ENCODE data around the gene CDC42BPB.

The CDC42BPB gene

DNA sequence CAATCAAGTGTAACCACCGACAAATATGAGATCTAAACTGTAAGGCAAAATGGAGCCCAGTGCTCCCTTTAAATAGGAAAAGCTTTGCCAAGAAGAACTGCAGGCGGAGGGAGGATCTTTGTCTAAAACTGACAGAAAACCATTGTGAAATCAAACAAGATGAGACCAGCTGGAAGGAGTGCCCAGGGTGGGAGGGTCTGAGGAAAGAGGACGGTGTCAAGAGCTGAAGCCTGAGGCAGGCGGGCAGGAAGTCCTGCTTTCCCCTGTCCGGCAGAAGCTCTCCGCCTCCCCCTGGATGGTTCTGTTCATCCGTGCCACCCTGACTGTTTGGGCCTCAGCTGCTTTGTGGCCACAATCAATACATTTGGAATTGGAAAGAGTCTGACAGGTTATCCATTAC lies 37.5 kb downstream of the CDC42BPB start:
- DNase-seq: peak in 11 of 51 donors; percentile 22 to 62 (median 37)

DNA sequence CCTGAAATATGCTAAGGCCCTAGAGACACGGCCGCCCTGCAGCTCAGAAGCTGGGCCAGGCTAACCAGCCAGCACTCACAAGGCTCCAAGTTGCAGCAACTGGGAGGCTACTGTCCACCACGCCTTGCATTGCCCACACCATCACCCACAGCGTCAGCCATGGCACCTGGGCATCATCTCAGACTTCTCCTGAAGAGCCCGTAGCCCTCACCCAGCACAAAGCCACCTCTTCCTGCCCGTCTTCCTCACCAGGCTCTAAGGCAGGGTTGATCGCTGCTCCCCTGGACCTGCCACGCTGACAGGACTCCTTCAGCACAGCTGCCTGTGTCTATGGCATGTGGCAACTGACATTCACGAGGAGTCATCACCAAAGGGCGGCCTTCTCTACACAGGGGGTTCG lies 38.1 kb downstream of the CDC42BPB start:
- no peak for DNase-seq

DNA sequence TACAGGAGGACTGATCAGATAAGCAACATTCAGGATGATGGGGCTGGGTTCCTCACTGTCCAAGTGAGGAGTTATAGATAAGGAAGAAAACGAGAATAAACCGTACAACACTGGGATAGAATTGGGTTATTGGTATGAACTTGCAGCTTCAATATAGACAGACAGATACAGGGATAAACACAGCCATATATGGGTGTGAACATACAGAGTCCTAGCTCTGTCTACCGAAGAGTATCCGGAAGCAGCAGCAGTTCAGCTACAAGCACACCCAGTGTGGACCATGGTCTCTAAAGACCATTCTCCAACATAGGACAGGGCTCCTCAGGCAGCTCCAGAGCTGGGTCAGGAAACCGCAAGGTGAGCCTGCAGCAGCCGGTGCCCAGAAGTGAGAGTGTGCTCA lies 40.8 kb downstream of the CDC42BPB start:
- DNase-seq: no peak

DNA sequence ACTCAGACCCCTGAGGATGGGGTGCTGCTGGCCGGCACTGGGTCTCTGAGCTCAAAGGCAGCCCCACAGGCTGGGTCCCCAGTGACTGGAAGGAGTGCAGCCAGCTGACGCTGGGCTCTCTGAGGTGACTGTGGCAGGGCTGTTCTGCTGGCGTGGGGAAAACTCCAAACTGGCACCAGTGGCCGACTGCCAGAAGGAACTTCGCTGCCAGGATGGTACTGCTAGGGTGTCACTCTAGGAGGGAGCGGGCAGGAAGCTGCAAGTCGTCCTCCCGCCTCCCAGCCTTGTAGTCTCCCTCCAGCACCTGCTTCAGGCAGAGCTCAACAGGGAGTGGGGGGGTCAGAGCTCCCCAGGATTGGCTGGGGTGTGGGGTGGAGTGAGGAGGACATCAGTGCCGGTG lies 41.3 kb downstream of the CDC42BPB start:
- peak in 2 of 51 donors; percentile 21 to 45 for DNase-seq

DNA sequence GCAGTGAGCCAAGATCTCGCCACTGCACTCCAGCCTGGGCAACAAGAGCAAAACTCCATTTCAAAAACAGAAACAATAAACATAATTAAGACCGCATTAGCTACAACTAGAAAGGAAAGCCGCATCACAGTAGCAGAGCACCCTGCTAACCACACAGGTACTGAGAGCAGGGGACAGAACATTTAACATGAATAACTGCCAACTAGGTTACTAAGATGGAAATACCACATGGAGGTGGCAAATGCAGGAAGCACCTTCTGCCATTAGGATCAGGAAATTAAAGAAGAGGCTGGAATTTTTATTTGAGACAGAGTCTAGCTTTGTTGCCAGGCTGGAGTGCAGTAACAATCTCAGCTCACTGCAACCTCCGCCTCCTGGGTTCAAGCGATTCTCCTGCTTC lies 41.9 kb downstream of the CDC42BPB start:
- DNase-seq: no peak

DNA sequence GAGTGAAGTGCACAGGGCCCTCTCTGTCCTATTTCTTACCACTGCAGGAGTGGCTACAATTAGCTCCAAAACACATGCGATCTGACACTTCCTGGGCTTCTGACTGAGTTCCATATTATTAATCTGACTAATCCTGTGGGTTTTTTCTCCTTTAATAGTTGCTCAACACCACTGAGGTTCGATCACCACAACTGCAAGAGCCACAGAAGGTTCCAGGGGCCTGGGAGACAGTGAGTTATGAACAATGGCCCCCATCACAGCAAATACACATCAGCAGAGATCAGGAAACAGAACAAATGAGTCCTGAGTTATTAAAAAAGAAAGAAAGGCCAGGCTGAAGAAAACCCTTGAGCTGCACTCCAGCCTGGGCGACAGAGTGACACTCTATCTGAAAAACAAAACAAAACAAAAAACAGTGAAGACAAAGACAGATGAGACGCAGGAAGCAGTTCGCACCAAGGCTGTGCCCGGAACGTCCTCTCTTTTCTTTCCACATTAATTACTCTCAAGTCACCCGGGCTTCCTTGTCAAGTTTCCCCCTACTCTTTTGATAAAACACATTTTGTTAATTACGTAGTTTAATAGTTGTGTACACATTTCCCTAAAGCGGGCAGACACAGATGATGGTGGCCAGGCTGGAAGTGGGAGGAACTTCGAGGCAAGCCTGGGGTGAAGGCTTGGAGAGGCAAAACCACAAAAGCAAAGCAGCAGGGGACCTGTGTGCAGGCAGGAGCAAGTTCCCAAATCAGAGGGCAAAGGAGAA lies 42.7 kb downstream of the CDC42BPB start:
- peak in 1 of 51 donors; percentile 35 for DNase-seq

DNA sequence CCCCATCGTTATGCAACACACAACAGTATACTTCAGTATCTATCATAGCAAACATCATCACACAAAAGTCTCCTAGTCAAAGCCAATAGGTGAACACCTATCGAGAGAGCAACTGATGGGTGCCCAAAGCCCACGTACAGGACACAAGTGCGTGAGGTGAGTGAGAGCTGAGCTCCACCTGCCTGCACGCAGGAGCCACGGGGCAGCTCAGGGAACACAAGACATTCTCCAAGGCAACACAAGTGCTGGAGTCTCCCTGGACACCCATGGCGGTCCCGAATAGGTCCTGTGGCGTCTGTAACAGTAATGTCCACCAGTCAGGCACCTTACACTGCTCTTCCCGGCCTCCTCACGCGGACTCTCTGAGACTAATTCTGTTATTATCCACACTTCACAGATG lies 44.3 kb downstream of the CDC42BPB start:
- no peak for DNase-seq

DNA sequence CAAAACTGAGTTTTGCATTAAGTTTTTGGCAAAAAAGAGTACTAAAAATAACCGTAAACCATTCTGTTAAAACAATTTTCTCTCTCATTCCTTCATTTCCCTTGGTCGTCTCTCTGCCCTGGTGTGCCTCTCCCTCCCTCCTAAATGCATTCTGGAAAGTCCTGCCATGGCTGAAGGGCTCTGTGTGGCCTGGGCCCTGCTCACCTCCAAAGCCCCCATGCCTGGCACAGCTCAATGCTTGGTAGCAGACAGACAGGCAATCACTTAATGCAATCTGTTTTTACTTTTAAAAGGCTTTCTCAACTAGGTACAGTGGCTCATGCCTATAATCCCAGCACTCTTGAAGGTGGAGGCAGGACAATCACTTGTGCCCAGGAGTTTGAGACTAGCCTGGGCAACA lies 47.8 kb downstream of the CDC42BPB start:
- no peak for DNase-seq

DNA sequence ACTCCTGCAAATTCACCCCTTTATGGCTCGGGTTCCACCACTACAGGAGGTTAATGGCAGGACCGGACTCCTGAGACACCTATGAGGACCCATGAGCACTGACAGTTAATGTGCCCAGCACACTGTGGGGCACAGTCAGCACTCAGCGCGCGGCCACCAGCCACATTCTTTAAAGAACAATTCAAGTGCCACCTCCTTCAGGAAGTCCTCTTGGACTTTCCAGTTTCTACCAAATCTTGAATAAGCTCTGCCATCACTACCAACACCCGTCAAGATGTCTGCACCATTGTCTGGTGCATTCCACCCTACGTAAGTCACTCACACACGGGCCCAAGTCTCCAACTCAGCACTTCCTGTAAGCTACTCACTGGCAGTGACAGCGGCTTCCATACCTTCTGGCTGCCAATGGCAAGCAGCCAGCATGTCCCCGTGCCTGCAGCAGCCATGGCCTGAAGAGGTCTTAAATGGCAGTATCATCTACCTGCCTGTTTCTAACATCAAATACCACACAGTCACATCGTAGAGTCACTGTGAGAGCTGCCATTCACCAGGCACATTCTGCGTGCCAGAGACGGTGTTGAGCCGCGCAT lies 48.5 kb downstream of the CDC42BPB start:
- no peak for DNase-seq

DNA sequence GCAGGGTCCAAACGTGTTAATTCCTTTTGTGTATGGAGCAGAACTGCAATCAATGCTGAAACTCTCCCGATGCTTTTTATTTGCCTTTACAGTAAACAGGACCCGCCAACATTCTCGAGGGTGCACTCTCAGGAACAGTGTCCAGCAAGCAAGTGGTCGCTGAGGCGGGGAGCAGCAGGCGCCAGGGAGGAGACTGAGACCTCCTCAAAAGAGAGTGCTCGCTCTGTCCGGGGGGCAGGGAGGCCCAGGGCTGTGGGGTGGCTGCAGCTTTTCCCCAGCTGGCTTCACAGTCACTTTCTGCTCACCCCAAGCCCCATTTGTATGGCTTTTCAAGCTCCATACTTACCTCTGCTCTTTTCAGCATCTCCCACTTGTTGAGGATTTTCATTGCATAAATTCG lies 49.2 kb downstream of the CDC42BPB start:
- no peak for DNase-seq

DNA sequence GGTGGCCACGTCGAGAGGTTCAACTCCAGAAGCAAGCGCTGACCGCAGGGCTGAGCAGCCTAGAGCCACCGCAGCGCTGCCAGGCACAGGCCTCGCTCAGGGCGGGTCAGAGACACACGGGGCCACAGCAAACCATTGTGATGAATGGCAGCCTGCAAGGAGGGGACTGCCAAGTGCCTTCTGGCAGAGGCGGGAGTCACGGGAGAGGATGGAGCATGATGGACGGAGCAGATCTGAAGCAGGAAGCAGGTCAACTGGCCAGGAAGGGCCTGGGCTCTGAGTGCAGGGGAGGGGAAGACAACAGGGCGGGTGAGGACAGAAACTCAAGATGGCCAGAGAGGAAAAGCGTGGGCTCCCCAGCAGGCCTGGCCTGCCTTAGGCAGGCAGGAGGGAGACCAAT lies 49.8 kb downstream of the CDC42BPB start:
- peak in 39 of 51 donors; percentile 21 to 88 (median 70) for DNase-seq

DNA sequence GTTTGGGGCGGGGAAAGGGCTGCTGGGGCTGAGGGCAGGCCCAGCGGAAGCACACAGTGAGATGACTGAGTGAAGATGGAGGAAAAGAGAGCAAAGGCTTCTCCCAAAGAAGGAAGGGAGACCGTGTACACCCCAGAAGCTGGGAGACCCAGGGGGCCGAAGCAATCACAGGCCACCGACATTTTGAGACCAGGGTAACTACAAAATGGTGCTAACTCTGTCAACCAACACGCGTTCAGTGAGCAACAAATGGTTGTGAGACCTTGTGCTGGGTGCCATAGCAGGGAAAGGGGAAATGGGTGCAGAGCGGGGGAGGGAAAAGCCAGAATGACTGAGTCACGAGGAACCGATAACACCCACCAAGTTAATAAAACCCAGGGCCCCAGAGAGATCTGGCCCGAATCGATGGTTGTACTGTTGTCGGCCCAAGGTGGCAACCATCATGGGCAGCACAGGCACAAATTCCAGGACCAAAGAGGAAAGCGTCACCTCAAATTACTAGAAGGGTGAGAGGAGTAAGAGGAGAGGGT lies 50.3 kb downstream of the CDC42BPB start:
- DNase-seq: no peak

DNA sequence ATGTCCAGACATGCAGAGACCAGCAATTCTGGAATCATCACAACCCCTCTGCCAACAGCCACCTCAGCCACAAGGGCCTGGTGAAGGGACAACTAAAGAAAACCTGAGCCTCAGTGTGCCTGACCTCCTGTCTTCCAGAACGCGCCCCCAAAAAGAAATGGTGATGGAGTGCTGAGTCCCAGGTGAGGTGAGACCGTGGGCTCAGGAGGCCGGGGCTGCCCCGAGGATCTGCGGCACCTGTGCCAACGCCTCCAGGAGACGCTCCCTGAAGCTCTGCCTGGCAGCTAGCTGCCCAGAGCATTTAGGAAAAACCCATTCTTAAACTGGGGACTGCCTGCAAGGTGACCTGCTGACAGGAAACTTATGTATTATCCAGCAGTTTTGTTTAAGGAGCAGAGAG lies 51.2 kb downstream of the CDC42BPB start:
- DNase-seq: no peak

DNA sequence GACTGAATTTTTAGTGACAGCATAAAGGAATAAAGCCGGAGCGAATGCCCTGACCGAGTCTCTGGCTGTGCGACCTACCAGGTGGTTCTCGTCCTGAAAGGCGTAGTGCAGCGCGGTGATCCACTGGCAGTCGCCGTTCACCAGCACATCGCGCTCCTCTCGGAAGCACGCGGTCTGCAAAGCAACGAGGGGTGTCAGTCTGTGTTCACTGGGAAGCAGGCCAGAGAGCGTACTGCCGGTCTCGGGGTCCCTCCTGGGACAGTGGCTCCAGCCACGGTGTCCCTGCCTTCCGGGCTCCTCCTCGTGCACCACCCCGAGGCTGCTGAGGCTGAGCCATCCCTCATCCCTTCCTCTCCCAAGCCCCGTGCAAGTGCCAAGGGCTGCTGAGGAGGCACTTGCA lies 53.5 kb downstream of the CDC42BPB start:
- no peak for DNase-seq

DNA sequence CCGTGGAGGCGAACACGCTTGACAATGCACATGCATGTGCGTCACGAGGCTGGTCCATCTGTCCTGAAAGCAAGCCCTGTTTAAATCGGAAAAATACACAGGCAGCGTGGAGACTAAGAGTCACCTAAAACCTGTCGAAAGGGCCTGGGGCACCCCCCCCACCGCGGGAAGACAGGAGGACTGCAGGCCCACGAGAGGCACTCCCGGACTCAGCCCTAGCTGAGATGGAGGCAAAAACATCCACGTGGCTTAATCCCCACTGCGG lies 54.1 kb downstream of the CDC42BPB start:
- DNase-seq: no peak

DNA sequence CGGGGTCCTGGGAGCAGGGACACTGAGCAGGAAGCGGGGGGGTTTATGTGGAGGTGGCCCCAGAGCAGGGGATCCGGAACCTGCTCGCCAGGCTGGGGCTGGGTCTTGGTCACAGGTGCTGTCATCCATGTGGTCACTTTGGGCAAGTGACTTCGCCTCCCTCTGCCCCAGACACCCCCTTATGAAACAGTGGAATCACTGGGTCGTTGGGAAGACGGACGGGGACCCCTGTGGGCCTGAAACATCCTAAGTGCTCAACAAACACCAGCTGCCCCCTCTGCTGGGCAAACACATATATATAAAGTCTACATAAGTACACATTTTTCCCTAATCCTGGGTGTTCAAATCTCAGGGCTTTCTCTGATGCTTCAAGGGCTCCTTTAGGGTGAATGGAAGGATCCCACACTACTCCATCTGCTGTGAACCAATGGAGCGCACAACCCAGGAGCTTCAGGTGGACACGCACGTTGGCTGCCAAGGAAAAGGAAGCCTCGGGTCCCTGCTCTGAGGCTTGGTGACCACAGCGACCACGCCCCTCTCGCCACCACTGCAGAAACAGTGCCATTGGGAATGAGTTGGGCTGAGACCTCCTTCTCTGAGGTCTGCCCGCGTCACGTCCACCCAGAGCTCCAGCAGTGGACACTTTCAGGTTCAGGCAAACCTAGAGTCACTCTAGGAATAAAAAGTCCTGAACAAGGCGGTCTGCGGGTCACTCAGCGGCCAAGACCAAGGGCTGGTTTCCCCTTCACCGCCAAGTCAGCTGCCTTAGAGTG lies 54.6 kb downstream of the CDC42BPB start:
- no peak for DNase-seq

DNA sequence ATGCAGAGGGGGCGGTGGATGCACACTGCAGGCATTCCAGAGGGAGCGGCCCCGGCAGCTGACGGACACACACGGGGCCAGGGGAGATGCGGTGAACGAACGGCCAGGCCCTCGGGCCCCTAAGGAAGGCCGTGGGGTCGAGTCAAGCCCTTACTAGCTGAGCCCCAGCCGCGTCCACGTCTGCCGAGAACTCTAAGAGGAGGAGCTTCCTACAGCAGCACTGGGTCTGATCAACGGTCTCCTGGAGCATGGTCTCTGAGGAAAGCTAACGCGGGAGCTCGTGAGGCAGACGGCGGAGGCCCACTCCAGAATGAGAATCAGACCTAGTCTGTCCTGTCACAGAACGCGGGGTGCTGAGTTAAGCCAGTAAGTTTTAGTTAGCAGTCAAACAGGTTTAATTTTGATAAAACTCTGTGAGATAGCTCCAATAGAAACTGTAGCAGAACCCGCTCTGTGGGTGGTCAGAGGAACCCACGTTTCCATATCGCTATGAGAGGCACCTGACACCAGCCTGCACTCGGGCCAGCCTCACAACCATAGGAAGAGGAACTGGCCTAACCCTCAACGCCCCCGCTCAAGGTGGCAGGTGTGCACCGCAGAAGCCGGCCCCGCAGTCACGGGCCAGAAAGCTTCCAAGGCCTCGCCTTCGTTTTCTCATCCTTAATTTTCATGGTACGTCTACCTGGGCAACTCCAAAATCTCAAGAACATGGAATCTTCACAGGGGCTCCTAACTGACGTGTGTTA lies 55.5 kb downstream of the CDC42BPB start:
- no peak for DNase-seq

DNA sequence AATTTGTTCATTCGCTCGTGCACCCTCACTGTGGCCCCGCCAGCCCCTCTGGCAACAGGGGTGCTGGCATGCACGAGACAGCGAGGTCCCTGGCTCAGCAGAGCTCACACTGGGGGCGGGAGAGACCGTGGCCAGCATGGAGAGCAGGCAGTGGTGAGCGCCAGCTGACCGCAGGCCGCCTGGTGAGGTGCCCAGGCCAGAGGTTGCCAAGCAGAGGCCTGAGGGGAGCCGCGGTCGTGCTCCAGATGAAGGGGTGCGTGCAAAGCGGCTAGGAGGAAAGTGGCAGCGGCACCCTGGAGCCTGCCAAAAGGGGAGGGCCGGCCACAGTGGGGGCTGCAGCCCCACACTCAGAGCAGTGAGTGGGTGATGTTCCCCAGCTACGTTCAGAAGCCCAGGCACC lies 56.1 kb downstream of the CDC42BPB start:
- DNase-seq: peak in 20 of 51 donors; percentile 9 to 72 (median 52)

DNA sequence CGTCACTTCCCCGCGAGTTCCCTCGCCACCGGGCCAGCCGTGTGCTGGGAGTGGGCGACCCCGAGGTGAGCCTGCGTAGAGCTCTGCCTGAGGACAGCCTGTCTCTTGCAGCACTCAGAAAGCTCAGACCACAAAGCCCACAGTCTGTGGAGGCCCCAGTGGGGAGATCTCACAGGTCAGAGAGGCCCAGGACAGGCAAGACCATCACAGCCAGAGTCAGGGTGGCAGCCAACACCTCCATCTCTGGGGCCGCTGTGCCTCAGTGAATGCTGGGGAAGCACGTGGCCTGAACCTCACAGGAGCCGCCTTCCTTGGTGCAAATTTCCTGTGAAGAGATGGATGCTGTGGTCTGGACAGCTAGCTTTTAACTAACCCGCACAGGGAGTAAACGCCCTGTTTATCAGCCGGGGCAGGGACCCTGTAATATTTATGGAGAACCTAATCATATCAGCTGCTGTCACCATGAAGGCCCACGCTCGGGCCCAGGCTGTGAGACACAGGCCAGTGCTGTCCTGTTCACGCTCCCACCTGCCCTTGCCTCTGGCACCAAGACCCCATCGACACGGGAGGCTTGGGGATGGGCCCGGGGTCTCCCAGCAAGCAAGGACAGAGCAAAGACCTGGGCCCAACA lies 56.9 kb downstream of the CDC42BPB start:
- no peak for DNase-seq

DNA sequence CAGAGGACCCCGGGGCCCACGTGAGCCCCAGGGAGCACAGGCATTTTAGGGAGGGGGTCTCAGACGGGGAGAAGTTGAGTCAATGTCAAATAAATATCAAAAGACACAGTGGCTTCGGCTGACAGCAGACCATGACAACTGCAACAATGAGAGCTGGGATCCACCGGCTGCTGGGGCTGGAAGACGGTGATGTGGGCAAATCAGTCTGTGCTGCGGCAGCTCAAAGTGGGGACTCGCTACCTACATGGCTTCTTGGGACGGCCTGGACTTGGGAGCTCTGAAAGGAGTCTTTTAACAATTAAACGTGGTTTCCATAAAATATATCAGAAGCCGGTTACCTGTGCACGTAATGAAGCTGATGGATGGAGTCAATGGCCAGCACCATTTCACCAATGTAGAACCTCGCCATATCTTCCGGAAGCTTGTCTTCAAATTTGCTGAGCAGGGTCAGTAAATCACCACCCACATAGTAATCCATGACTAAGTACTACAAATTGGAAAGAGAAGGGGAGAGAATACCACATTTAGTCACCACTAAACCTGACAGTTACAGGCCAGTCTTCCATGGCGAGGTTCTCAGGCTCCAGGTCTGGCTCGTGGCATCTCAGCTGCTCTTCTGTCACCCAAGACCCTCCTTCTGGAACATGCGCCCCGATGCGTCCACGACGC lies 58.0 kb downstream of the CDC42BPB start:
- DNase-seq: no peak

DNA sequence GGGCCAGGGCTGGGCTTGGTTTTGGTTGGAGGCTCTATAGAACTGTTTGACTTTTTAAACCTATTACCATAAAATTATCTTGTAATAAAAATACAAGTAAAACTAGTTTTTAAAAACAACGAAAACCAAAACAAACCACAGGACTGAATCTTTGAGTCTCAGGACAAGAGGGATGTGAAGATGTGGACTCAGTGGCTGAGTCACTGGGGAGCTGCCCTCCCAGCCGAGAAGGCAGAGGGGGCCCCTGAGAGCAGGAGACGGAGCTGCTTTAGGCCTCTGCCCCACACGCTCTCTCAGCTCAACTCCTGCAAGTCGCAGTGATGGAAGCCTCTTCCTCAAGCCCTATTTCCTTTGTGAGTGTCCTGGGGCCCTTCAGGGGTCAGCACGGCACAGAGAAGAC lies 59.0 kb downstream of the CDC42BPB start:
- no peak for DNase-seq

Measured in hypothalamus (tissue), 51 donors.